ENCODE results near the gene BUB1B. TPM values are rescaled to one million over a fixed set of nuclear protein-coding genes. Genes with fewer than 3 reads are reported as not detected.
"Not testable (repeated sequence)": the region's sequence is repeated elsewhere in the genome, so short reads cannot be mapped to it uniquely, and the experiment has no call there.

Gene BUB1B
- polyA plus RNA-seq, 1 donor (not counting 4 experiments of a cell fraction or from before 2014, with no cell fraction given): 19.7 TPM

- no peaks in the 10 kb centered on the region for H3K9me1 ChIP-seq (ENCODE audit: control insufficient read depth, extremely low read depth, insufficient read depth, low read length)
- no peak for TF ChIP-seq CTCF (optimal IDR thresholded peaks at IDR 0.05 in 1 of 3, IDR thresholded peaks at IDR 0.05 in 1 of 3, conservative IDR thresholded peaks at IDR 0.05 in 1 of 3; ENCODE audit: extremely low read depth in 1 of 3, insufficient read depth in 2 of 3, low read length in 3 of 3)
- no peak for TF ChIP-seq EZH2 (IDR thresholded peaks at IDR 0.05; ENCODE audit: low read length)
- H3K4me3 ChIP-seq (ENCODE audit: control insufficient read depth in 2 of 3, extremely low read depth in 1 of 3, insufficient read depth in 2 of 3, low read depth in 1 of 3, low read length in 3 of 3): no peak overlapping the region
- H4K20me1 ChIP-seq (ENCODE audit: control insufficient read depth, extremely low read depth, insufficient read depth, low read length): no peaks in the 10 kb centered on the region
- H3K79me2 ChIP-seq (ENCODE audit: control insufficient read depth, insufficient read depth, low read length): no peaks in the 10 kb centered on the region
- DNase-seq (ENCODE audit: low read depth, low spot score): no peak
- H2AFZ ChIP-seq (ENCODE audit: control insufficient read depth, low read length): no peak overlapping the region
- FAIRE-seq: no peak
- no peak overlapping the region for H3K9ac ChIP-seq (ENCODE audit: control insufficient read depth, extremely low read depth, insufficient read depth, low read length)
- no peak overlapping the region for H3K4me2 ChIP-seq (ENCODE audit: control insufficient read depth, extremely low read depth, insufficient read depth, low read depth, low read length)
- peaks cover 12% of the 10 kb centered on the region for H3K4me1 ChIP-seq (ENCODE audit: control insufficient read depth, extremely low read depth, insufficient read depth, low read length)
- no peaks in the 10 kb centered on the region for H3K36me3 ChIP-seq (ENCODE audit: control insufficient read depth in 2 of 2, extremely low read depth in 1 of 2, insufficient read depth in 2 of 2, low read length in 2 of 2)
- H3K27me3 ChIP-seq (ENCODE audit: control insufficient read depth, extremely low read depth, insufficient read depth, low read length): peaks cover 19% of the 10 kb centered on the region
- dilution Hi-C loops (cut with MboI; ENCODE audit: extremely low pct_ligation_motif_present, low sequenced_read_pairs): no loop called here
- no peak overlapping the region for H3K27ac ChIP-seq (ENCODE audit: control insufficient read depth, insufficient read depth, low read length)
- H3K9me3 ChIP-seq (ENCODE audit: control insufficient read depth, low read depth, low read length): no peaks in the 10 kb centered on the region
Observed at GRCh38 chr15:40112789-40113188, 48.1 kb upstream of the BUB1B start.

GRCh38 chr15:40114218-40114617 lies 46.7 kb upstream of the BUB1B start:
- H3K36me3 ChIP-seq (ENCODE audit: control insufficient read depth in 2 of 2, extremely low read depth in 1 of 2, insufficient read depth in 2 of 2, low read length in 2 of 2): no peaks in the 10 kb centered on the region
- no peak overlapping the region for H3K4me2 ChIP-seq (ENCODE audit: control insufficient read depth, extremely low read depth, insufficient read depth, low read depth, low read length)
- H3K9me3 ChIP-seq (ENCODE audit: control insufficient read depth, low read depth, low read length): no peaks in the 10 kb centered on the region
- no peak overlapping the region for H2AFZ ChIP-seq (ENCODE audit: control insufficient read depth, low read length)
- dilution Hi-C loops (cut with MboI; ENCODE audit: extremely low pct_ligation_motif_present, low sequenced_read_pairs): no loop called here
- H4K20me1 ChIP-seq (ENCODE audit: control insufficient read depth, extremely low read depth, insufficient read depth, low read length): no peaks in the 10 kb centered on the region
- DNase-seq (ENCODE audit: low read depth, low spot score) (no peak), FAIRE-seq (no peak)
- no peak overlapping the region for H3K27ac ChIP-seq (ENCODE audit: control insufficient read depth, insufficient read depth, low read length)
- H3K9ac ChIP-seq (ENCODE audit: control insufficient read depth, extremely low read depth, insufficient read depth, low read length): no peak overlapping the region
- no peaks in the 10 kb centered on the region for H3K79me2 ChIP-seq (ENCODE audit: control insufficient read depth, insufficient read depth, low read length)
- TF ChIP-seq EZH2 (IDR thresholded peaks at IDR 0.05; ENCODE audit: low read length) (no peak), CTCF (optimal IDR thresholded peaks at IDR 0.05 in 1 of 3, IDR thresholded peaks at IDR 0.05 in 1 of 3, conservative IDR thresholded peaks at IDR 0.05 in 1 of 3; ENCODE audit: extremely low read depth in 1 of 3, insufficient read depth in 2 of 3, low read length in 3 of 3) (no peak)
- peaks cover 13% of the 10 kb centered on the region for H3K4me1 ChIP-seq (ENCODE audit: control insufficient read depth, extremely low read depth, insufficient read depth, low read length)
- peaks cover 19% of the 10 kb centered on the region for H3K27me3 ChIP-seq (ENCODE audit: control insufficient read depth, extremely low read depth, insufficient read depth, low read length)
- H3K9me1 ChIP-seq (ENCODE audit: control insufficient read depth, extremely low read depth, insufficient read depth, low read length): no peaks in the 10 kb centered on the region
- H3K4me3 ChIP-seq (ENCODE audit: control insufficient read depth in 2 of 3, extremely low read depth in 1 of 3, insufficient read depth in 2 of 3, low read depth in 1 of 3, low read length in 3 of 3): no peak overlapping the region

GRCh38 chr15:40115106-40115505 lies 45.8 kb upstream of the BUB1B start:
- dilution Hi-C loops (cut with MboI; ENCODE audit: extremely low pct_ligation_motif_present, low sequenced_read_pairs); FAIRE-seq: not testable (repeated sequence)

More at GRCh38 chr15:40115106-40115505, 45.8 kb upstream of the BUB1B start:
- DNase-seq (ENCODE audit: low read depth, low spot score); H3K4me1 ChIP-seq (ENCODE audit: control insufficient read depth, extremely low read depth, insufficient read depth, low read length); H3K4me3 ChIP-seq (ENCODE audit: control insufficient read depth in 2 of 3, extremely low read depth in 1 of 3, insufficient read depth in 2 of 3, low read depth in 1 of 3, low read length in 3 of 3); H3K79me2 ChIP-seq (ENCODE audit: control insufficient read depth, insufficient read depth, low read length); H3K27ac ChIP-seq (ENCODE audit: control insufficient read depth, insufficient read depth, low read length); H3K9me3 ChIP-seq (ENCODE audit: control insufficient read depth, low read depth, low read length); H3K36me3 ChIP-seq (ENCODE audit: control insufficient read depth in 2 of 2, extremely low read depth in 1 of 2, insufficient read depth in 2 of 2, low read length in 2 of 2); H3K9me1 ChIP-seq (ENCODE audit: control insufficient read depth, extremely low read depth, insufficient read depth, low read length); H2AFZ ChIP-seq (ENCODE audit: control insufficient read depth, low read length); H3K4me2 ChIP-seq (ENCODE audit: control insufficient read depth, extremely low read depth, insufficient read depth, low read depth, low read length); H4K20me1 ChIP-seq (ENCODE audit: control insufficient read depth, extremely low read depth, insufficient read depth, low read length); H3K9ac ChIP-seq (ENCODE audit: control insufficient read depth, extremely low read depth, insufficient read depth, low read length): not testable (repeated sequence)
- peaks cover 19% of the 10 kb centered on the region for H3K27me3 ChIP-seq (ENCODE audit: control insufficient read depth, extremely low read depth, insufficient read depth, low read length)

Measured in keratinocyte (primary cell).